GM19023 (cell line): ENCODE results near the gene EIF4H.
"Not testable (repeated sequence)": the region's sequence is repeated elsewhere in the genome, so short reads cannot be mapped to it uniquely, and the experiment has no call there.

Experiments
- ATAC-seq: cut with Tn5 transposase; IDR thresholded peaks from one replicate; pipeline ENCODE4 v1.9.1; 2021; ENCODE audit warnings: mild to moderate bottlenecking, moderate library complexity; ENCODE audit not compliant: unreplicated experiment

The EIF4H gene

DNA sequence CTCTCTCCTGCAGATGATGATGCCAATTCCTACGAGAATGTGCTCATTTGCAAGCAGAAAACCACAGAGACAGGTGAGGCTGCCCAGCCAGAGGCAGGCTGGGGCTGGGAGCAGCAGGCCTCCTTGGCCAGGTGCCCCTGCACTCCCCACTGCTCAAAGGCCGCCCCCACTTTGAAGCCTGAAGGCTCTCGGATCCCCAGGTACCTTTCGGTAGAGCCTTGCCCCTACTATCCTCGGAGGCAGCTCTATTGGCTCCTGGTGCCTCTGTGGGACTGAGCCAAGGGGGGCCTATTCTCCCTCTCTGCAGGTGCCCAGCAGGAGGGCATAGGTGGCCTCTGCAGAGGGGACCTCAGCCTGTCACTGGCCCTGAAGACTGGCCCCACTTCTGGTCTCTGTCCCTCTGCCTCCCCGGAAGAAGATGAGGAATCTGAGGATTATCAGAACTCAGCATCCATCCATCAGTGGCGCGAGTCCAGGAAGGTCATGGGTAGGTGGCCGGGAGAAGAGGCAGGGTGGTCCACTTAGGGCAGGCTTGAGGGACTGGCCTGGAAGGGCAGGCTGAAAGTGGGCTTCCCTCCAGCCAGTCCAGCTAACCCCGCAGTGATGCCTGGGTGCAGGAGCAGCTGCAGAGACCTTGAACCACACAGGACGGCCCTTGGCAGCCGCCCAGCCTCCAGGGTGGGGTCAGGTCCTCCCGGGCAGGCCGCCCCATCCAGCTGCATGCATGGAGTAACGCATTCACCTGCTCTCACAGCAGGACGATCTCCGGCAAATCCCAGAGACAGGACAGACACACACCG, 49.8 kb downstream of the EIF4H start:
- no peak for ATAC-seq

DNA sequence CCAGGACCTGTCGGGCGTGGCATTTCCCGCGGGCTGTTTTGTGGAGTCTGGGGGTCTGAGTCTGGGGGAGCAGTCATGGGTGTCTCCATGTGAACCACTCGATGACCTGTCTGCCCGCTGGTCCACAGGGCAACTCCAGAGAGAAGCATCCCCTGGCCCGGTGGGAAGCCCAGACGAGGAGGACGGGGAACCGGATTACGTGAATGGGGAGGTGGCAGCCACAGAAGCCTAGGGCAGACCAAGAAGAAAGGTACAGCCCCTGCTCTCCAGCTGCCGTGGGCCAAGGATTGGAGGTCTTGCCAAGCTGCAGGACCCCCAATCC, 50.3 kb downstream of the EIF4H start:
- ATAC-seq = no peak

DNA sequence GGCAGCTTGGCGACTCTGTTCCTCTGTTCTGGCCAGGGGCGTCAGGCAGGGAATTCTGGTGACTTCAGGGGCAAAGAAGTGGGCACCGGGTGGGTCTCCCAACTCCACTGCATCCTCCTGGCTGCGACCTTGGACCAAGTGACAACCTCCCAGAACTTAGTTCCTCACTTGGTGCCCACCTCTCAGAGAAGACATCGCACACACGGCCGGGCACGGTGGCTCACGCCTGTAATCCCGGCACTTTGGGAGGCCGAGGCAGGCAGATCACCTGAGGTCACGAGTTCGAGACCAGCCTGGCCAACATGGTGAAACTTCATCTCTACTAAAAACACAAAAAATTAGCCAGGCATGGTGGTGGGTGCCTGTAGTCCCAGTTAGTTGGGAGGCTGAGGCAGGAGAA, 50.8 kb downstream of the EIF4H start:
- ATAC-seq = not testable (repeated sequence)

DNA sequence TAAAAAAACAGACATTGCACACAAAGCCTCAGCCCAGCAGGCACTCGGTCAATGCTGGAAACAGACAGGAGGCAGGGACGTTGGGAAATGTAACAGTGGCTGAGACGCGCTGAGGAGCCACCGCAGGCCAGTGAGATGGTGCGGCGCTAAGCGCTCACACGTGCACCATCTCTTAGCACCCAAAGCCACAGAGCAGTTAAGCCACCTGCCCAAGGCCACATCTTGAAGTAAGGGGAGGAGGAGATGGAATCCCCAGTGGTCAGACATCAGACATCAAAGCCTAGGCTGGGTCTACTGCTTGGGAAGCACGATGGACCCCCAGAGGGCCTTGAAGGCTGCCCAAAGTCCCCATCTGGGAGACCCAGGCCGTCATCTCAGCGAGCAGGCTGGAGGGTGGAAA, 51.2 kb downstream of the EIF4H start:
- ATAC-seq = no peak

DNA sequence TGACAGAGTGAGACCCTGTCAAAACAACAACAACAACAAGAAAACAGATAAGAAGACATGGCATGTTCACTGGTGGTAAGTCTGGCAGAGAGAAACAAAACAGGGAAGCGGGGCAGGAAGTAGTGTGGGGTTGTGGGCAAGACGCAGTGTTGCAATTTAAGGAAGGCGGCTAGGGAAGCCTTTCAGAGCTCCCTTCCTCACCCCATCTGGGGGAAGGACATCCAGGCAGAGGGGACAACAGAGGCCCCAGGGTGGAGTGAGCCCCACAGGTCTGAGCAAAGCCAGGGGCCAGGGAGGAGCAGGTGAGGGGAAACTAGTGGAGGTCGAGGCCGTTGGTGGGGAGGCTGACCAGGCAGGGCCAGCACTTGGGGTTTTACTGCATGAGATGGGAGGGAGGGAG, 52.5 kb downstream of the EIF4H start:
- no peak for ATAC-seq

DNA sequence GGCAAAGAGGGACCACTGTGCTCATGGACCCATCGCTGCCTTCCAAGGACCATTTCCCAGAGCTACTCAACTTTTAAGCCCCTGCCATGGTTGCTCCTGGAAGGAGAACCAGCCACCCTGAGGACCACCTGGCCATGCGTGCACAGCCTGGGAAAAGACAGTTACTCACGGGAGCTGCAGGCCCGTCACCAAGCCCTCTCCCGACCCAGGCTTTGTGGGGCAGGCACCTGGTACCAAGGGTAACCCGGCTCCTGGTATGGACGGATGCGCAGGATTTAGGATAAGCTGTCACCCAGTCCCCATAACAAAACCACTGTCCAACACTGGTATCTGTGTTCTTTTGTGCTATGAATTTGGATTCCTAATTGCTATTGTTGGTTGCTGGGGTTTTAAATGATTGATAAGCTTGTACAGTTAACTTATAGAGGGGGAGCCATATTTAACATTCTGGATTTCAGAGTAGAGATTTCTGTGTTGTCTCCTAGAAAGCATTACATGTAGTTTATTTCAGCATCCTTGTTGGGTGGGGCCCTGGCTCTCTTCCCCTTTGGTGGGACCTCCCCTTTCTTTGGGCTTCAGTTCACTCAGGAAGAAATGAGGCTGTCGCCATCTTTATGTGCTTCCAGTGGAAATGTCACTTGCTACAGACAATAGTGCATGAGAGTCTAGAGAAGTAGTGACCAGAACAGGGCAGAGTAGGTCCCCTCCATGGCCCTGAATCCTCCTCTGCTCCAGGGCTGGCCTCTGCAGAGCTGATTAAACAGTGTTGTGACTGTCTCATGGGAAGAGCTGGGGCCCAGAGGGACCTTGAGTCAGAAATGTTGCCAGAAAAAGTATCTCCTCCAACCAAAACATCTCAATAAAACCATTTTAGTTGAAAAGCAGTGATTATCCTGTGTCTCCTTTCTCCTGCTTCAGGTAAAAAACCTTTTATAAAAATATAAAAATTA, 55.1 kb downstream of the EIF4H start:
- ATAC-seq = no peak

DNA sequence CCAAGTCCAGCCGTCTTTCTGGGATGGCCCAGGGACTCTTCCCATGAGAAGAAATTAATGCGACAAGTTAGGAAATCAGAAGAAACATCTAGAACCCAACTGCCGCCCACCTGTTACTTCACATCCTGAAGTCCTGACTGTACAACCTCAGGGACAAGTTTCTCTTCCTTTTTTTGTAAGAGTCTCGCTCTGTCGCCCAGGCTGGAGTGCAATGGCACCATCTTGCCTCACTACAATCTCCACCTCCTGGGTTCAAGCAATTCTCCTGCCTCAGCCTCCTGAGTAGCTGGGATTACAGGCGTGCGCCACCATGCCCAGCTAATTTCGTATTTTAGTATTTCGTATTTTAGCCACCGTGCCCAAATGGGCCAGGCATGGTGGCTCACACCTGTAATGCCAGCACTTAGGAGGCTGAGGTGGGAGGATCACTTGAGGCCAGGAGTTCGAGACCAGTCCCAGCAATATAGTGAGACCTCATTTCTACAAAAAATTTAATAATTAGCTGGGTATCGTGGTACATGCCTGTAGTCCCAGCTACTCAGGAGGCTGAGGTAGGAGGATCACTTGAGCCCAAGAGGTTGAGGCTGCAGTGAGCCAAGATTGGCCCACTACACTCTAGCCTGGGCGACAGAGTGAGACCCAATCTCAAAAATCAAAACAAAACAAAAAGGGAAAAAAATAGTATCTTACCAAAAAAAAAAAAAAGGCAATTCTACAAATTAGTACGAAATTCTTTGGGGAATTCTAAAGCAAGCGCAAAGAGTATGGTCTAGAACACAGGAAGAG, 56.5 kb downstream of the EIF4H start:
- ATAC-seq = peak; percentile 4

DNA sequence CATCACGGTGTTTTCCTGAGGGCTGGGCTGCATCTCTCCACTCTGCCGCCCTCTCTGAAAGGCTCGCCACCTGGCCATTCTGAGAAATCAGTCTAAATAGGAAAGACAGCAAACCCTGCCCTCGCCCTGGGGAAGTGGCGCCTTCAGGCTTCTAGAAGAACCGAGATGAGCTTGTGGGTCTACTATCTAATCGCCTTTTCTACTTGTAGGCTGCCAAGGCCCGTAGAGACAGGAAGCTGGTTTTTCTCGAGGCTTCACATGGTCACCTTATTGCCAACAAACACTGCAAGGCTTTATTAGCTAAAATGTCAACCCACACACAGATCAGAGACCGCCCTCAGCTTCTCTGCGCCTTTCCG, 57.1 kb downstream of the EIF4H start:
- peak; percentile 72 for ATAC-seq

DNA sequence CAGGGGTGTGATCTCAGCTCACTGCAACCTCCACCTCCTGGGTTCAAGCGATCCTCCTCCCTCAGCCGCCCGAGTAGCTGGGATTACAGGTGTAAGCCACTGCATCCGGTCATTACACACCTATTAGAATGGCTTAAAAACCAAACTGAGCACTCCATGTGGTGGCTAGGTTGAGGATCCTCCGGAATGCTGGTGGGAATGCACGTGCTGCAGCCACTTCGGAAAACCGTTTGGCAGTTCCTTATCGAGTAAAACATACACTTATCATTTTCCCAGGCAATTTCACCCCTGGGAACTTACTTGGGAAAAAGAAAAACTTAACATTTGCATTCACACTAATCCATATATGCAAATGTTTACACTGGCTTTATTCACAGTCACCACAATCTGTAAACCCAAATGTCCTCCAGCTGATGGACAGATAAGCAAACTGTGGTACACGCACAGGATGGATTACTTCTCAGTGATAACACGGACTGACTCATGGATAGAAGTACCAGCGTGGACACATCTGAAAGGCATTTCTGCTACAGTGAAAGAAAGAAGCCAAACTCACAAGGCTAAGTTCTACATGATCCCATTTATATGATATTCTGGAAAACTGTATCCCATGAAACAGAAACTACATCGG, 59.6 kb downstream of the EIF4H start:
- no peak for ATAC-seq

DNA sequence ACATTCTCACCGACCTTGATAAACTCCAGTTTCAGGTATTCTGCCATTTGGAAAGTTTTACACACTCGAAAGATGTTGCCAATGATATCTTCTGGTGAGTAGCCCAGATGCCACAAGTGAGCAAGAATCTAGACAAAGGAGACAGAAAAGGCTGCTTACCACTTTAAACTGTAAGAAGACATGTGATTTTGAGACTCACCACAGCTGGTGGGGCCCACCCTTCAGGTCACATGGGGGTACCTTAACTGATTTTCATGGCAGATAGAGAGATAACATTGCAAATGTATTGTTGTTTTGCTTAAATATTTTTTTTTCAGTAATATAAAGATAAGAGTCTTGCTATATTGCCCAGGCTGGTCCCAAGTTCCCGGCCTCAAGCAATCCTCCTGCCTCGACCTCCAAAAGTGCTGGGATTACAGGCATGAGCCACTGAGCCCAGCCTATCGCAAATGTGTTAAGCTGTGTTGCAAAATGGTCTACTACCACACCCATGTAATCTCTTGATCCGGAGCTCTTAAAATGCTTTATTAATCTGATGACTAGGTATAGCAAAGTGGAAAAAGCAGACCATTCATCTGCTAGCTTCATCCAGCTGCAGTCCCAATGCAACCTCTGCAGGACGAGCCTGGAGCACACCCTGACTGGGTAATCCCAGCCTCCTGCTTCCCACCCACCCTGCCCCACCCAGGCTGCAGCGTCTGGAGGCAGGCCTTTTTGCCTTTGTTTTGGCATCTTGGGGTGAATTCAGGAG, 61.5 kb downstream of the EIF4H start:
- no peak for ATAC-seq

DNA sequence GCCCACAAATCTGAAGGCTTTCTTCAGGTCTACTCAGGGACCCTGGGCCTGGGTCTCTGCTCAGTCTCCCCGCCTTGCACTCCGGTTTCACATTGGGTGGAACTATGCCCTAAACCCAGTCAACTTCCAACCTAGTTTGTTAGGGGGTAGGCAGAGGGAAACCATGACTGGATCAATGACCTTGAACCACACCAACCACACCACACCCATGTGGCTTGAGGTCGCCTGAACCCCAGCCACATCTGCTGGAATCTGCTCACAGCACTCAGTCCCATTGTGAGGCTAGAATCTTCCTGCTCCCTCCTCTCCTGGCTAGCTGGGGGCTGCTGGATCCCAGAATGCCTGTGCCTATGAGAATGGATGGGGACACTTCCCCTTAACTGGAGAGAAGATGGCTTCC, 62.1 kb downstream of the EIF4H start:
- ATAC-seq = no peak

DNA sequence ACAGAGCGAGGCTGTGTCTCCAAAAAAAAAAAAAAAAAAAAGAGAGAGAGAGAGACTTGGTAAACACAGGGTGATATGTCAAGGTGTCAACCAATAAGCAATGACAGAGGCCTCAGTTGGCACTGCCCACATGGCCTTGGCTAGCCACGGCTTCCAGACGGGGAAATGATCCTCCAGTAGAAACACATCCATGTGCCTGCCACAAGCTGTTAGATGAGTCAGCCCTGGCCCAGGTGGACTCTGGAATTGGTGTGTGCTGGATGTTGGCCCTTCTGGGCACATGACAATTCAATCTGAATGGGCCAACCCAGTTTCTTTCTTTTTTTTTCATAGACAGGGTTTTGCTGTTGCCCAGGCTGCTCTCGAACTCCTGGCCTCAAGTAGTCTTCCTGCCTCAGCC, 66.3 kb downstream of the EIF4H start:
- no peak for ATAC-seq

DNA sequence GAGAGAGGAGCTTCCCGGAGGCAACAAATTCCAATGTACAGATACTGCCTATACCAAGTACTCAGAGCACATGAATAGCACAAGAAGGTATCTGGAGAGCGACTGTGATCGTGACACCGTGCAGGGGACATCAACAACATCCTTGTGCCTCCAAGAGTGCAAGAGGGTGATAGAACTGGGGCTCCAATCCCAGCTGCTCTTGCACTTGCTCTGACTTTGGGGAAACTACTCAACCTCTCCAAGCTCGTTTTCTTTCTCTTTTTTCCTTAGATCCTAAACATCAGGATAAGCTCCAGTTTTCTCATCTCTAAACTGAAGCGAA, 67.9 kb downstream of the EIF4H start:
- no peak for ATAC-seq

DNA sequence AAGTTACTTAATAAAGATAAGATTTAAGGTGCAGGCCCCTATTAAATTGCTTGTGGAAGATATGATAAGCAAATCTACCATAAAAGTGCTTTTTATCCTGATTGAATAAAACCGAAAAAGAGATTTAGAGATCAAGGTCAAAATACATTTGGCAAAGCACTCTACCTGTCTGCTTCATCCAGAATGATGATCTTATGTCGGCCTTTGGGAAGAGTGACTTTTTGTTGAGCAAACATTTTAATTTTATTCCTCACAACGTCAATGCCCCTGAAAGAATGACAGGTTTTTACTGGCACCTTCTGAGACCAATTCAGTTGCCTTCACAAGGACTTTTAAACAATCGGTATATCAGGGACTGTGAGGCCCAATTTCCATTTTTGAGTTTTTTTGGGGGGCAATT, 72.3 kb downstream of the EIF4H start:
- ATAC-seq = no peak
